Bronchial epithelial cell (primary cell): Measurements from ENCODE around the gene SLC39A5. TPM values are rescaled to one million over a fixed set of nuclear protein-coding genes. Genes with fewer than 3 reads are reported as not detected.
A peak's percentile ranks its signal among the peaks of the same experiment; 100 is the strongest.

ENCODE experiments used
- DNase-seq: peaks from one replicate; pipeline ENCODE4 v3.0.0-alpha.2; 2010; ENCODE audit warnings: low read depth
- FAIRE-seq: peaks from 2 replicates; lab custom pipeline; 2011; peaks lifted over from hg19 to GRCh38; lab: Jason Lieb, UNC
- H3K27me3 ChIP-seq: 2 replicates; pipeline ENCODE4 v1.5.1; 2011; ENCODE audit warnings: low read length; ENCODE audit not compliant: control insufficient read depth, insufficient read depth
- H3K36me3 ChIP-seq: 2 replicates; pipeline ENCODE4 v1.5.1; 2011; ENCODE audit warnings: low read length; ENCODE audit not compliant: control insufficient read depth, insufficient read depth
- H3K4me3 ChIP-seq: 2 replicates; pipeline ENCODE4 v1.5.1; 2011; ENCODE audit warnings: mild to moderate bottlenecking, low read depth, low read length, control low read depth
- total RNA-seq: library from RNA; depleted of rRNA; stranded (reverse); fragments of >200 nt; gene quantifications from 2 replicates; pipeline ENCODE4 v1.2.1, GENCODE V29; 2014
- TF ChIP-seq, protein P1 (sequence below): IDR thresholded peaks from 2 replicates; pipeline ENCODE4 v1.5.1; 2011; ENCODE audit warnings: mild to moderate bottlenecking, moderate library complexity, low read length, control low read depth, inconsistent platforms; ENCODE audit not compliant: insufficient read depth, severe bottlenecking

Gene SLC39A5
- total RNA-seq, 1 donor from 2014 or later = 0.26 TPM

GRCh38 chr12:56219840-56220239, 10.0 kb upstream of the SLC39A5 start:
- no peak for FAIRE-seq
- H3K4me3 ChIP-seq = no peak overlapping the region
- TF ChIP-seq, protein P1, sequence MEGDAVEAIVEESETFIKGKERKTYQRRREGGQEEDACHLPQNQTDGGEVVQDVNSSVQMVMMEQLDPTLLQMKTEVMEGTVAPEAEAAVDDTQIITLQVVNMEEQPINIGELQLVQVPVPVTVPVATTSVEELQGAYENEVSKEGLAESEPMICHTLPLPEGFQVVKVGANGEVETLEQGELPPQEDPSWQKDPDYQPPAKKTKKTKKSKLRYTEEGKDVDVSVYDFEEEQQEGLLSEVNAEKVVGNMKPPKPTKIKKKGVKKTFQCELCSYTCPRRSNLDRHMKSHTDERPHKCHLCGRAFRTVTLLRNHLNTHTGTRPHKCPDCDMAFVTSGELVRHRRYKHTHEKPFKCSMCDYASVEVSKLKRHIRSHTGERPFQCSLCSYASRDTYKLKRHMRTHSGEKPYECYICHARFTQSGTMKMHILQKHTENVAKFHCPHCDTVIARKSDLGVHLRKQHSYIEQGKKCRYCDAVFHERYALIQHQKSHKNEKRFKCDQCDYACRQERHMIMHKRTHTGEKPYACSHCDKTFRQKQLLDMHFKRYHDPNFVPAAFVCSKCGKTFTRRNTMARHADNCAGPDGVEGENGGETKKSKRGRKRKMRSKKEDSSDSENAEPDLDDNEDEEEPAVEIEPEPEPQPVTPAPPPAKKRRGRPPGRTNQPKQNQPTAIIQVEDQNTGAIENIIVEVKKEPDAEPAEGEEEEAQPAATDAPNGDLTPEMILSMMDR = no peak
- no peaks in the 10 kb centered on the region for H3K27me3 ChIP-seq
- no peak for DNase-seq
- peaks cover 6% of the 10 kb centered on the region for H3K36me3 ChIP-seq

DNA sequence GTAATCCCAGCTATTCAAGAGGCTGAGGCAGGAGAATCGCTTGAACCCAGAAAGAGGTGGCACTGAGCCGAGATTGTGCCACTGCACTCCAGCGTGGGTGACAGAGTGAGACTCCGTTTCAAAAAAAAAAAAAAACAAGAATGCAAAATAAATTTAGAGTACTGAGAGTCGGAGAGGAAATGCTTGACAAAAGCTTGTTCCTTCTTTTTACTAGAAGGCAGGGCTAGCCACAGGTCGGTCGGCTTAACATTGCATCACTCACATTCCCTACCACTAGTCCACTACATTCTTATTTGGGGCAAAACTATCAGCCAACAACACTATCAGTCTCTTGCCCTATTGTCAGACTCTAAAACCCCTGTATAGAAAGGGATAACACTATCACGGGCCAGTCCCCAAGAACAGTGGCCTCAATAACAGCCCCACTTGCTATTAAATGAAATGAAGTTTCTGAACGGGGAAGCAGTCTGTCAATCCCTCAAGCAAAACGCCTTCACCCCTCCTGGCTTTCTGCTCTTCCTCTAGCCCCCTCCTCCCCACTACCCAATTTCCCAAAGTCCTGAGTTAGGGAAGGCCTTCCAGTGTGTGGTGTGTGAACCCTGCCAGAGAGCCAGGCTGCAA, 9.1 kb upstream of the SLC39A5 start:
- H3K36me3 ChIP-seq = peaks cover 4% of the 10 kb centered on the region
- FAIRE-seq (no peak), DNase-seq (peak; percentile 34)
- TF ChIP-seq, protein P1 = no peak
- H3K27me3 ChIP-seq = no peaks in the 10 kb centered on the region
- H3K4me3 ChIP-seq = peak overlapping the region; percentile 92

GRCh38 chr12:56221232-56221756, 8.6 kb upstream of the SLC39A5 start:
- TF ChIP-seq, protein P1 = no peak
- no peaks in the 10 kb centered on the region for H3K27me3 ChIP-seq
- DNase-seq = peak; percentile 23
- FAIRE-seq = no peak
- H3K4me3 ChIP-seq = peak overlapping the region; percentile 92
- H3K36me3 ChIP-seq = peaks cover 4% of the 10 kb centered on the region

DNA sequence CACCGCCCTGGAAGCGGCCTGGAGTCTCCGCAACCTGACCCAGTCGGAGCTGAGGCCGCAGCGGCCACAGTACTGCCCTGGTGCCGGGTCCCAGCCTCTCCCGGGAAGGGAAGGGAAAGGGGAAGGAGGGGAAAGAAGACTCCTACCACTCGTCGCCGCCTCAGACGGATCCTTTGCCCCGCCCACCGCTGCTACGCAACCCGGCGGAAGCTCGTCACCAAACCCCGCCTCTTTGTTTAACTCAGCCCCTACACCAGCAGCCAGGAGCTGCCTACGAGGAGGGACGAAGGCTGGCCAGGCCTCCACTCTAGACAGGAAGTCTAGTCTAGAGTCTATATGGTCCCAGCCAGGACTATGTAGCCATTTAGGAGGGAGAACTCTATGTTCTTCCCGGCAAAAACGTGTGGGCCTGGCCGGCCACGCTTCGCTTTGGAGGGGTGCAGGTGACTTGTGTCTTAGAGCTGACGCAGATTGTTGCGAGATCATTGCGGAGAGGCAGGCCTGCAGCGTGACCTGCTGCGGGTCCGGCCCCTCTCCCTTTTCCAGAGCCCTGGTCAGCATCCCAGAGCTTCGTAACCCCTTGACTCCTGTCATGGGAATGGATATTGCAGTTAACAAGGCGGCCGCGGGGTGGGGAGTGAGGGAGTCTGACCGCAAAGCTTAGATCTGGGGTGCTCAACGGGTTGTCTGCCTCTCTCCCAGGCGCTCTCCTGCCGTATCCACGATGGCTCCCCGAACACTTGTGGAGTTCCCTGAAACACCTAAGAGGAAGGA, 7.9 kb upstream of the SLC39A5 start, which contains the start of gene RNF41:
TSS of gene RNF41 (minus strand) at position 166 of the 774 bp plus-strand sequence. CDS start 7,875 bp downstream, outside the sequence.
- peak within 1 kb of the TSS; percentile 92 for H3K4me3 ChIP-seq
- DNase-seq = peak; percentile 93
- no peak for FAIRE-seq
- H3K27me3 ChIP-seq = no peaks in the 10 kb centered on the region
- TF ChIP-seq, protein P1 = peak; percentile 8
- peaks cover 2% of the 10 kb centered on the region for H3K36me3 ChIP-seq

GRCh38 chr12:56222531-56222895, 7.3 kb upstream of the SLC39A5 start:
- Histone ChIP-seq H3K27me3 (no peaks in the 10 kb centered on the region), H3K4me3 (peak overlapping the region; percentile 92), H3K36me3 (peaks cover 2% of the 10 kb centered on the region)
- DNase-seq = peak; percentile 16
- TF ChIP-seq, protein P1 = no peak
- no peak for FAIRE-seq
